ENCODE data around the gene KRT6C. TPM values are rescaled to one million over a fixed set of nuclear protein-coding genes. Genes with fewer than 3 reads are reported as not detected.

Gene KRT6C
- polyA plus RNA-seq, 1 of the 3 experiments (the other 2 are of a cell fraction): not detected

- no peaks in the 10 kb centered on the region for H3K9me3 ChIP-seq
- CTCF ChIA-PET: interaction anchor here (0.9 kb wide), 1 partner anchor 11 kb away, joined by 3 read pairs; no protein-coding TSS in a partner anchor
Measured at GRCh38 chr12:52439845-52440244, 33.8 kb downstream of the KRT6C start.

More at GRCh38 chr12:52439845-52440244, 33.8 kb downstream of the KRT6C start:
- DNase-seq: no peak
- WGBS (ENCODE audit: low lambda C conversion rate): 37% methylated on average over 2 of the region's 2 CpGs
- H3K9ac ChIP-seq: no peak overlapping the region
- no peak overlapping the region for H3K4me2 ChIP-seq
- H3K4me3 ChIP-seq (ENCODE audit: low read depth in 2 of 2, low read length in 1 of 2): no peak overlapping the region
- no peak overlapping the region for H2AFZ ChIP-seq (ENCODE audit: low read depth)
- H3K27me3 ChIP-seq (ENCODE audit: insufficient read depth): no peaks in the 10 kb centered on the region
- peak overlapping the region in 1 of 2 experiments; percentile 72; a peak in 2 of 4 replicates for H3K27ac ChIP-seq (ENCODE audit: low read depth in 2 of 2, low read length in 1 of 2)
- peaks cover 23% of the 10 kb centered on the region for H3F3A ChIP-seq (replicated peaks; ENCODE audit: insufficient read depth)
- H3K4me1 ChIP-seq (ENCODE audit: control insufficient read depth in 1 of 2, insufficient read depth in 2 of 2, low read depth in 1 of 2, low read length in 1 of 2): peaks cover 0 to 22% of the 10 kb centered on the region in 2 experiments; a peak in 2 of 4 replicates
- POLR2A ChIA-PET: no interaction called here
- H4K20me1 ChIP-seq (ENCODE audit: insufficient read depth): no peaks in the 10 kb centered on the region
- TF ChIP-seq TAF1 (IDR thresholded peaks at IDR 0.05; ENCODE audit: borderline replicate concordance, low read depth, low read length): no peak
- no peak for TF ChIP-seq USF1 (IDR thresholded peaks at IDR 0.05; ENCODE audit: borderline replicate concordance, low read depth)
- TF ChIP-seq SIN3A (IDR thresholded peaks at IDR 0.05; ENCODE audit: borderline replicate concordance, low read depth, low read length): no peak
- no peak for TF ChIP-seq FOXM1 (IDR thresholded peaks at IDR 0.05; ENCODE audit: low read depth)
- TF ChIP-seq PBX3 (IDR thresholded peaks at IDR 0.05): no peak
- TF ChIP-seq EZH2phosphoT487 (IDR thresholded peaks at IDR 0.05; ENCODE audit: borderline replicate concordance, low read depth): no peak
- TF ChIP-seq GATA2 (CRISPR knock-in tag; IDR thresholded peaks at IDR 0.05): no peak
- no peak for TF ChIP-seq TEAD4 (IDR thresholded peaks at IDR 0.05; ENCODE audit: borderline replicate concordance, insufficient read depth)
- no peak for TF ChIP-seq IRF3 (IDR thresholded peaks at IDR 0.05; ENCODE audit: low read depth, low read length)
- TF ChIP-seq REST (IDR thresholded peaks at IDR 0.05; ENCODE audit: low read depth, low read length): no peak
- TF ChIP-seq ELF1 (IDR thresholded peaks at IDR 0.05): no peak
- no peak for TF ChIP-seq MAX (IDR thresholded peaks at IDR 0.05; ENCODE audit: low read depth)
- no peak for TF ChIP-seq NFIC (IDR thresholded peaks at IDR 0.05; ENCODE audit: borderline replicate concordance)
- no peak for TF ChIP-seq SMC3 (IDR thresholded peaks at IDR 0.05; ENCODE audit: low read depth, low read length)
- no peak for TF ChIP-seq JUND (IDR thresholded peaks at IDR 0.05)
- no peak for TF ChIP-seq RXRA (IDR thresholded peaks at IDR 0.05; ENCODE audit: borderline replicate concordance, low read depth)
- no peak for TF ChIP-seq USF2 (IDR thresholded peaks at IDR 0.05; ENCODE audit: borderline replicate concordance, low read depth, low read length)
- no peak for TF ChIP-seq EP300 (IDR thresholded peaks at IDR 0.05; ENCODE audit: borderline replicate concordance in 1 of 2, low read depth in 1 of 2, low read length in 1 of 2)
- TF ChIP-seq TCF12 (IDR thresholded peaks at IDR 0.05): no peak
- TF ChIP-seq ZBTB33 (IDR thresholded peaks at IDR 0.05; ENCODE audit: borderline replicate concordance, low read depth): no peak
- H3K9me2 ChIP-seq: no peaks in the 10 kb centered on the region
- H3K36me3 ChIP-seq (replicated peaks in 1 of 2; ENCODE audit: control insufficient read depth in 1 of 2, insufficient read depth in 2 of 2, low read length in 1 of 2): no peaks in the 10 kb centered on the region
- H3K79me2 ChIP-seq (ENCODE audit: insufficient read depth): no peaks in the 10 kb centered on the region
